Lung (tissue), 12 donors: ENCODE data around the gene TOM1L1. TPM values are rescaled to one million over a fixed set of nuclear protein-coding genes. Genes with fewer than 3 reads are reported as not detected.

Source experiments
- ATAC-seq: fragments of 200-7000 bp; cut with Tn5 transposase; one replicate; pipeline ENCODE4 v1.9.1; 2020; ENCODE audit warnings: moderate number of reproducible peaks; ENCODE audit not compliant: insufficient read depth, low FRiP score
- DNase-seq, 3 donors: peaks; one replicate each; pipeline ENCODE4 v3.0.0-alpha.2; 2013 to 2017
- H3K27ac ChIP-seq, 2 donors: one replicate each; pipeline ENCODE4 v1.5.1; 2013; ENCODE audit warnings: mild to moderate bottlenecking in 2 of 2, moderate library complexity in 2 of 2, control low read depth in 1 of 2, inconsistent platforms in 1 of 2, low read depth in 1 of 2, low read length in 1 of 2
- H3K27me3 ChIP-seq, 3 donors: one replicate each; pipeline ENCODE4 v1.5.1; 2013; ENCODE audit warnings: low read length in 2 of 3; ENCODE audit not compliant: control insufficient read depth in 3 of 3, insufficient read depth in 3 of 3
- H3K36me3 ChIP-seq, 4 donors: one replicate each; pipeline ENCODE4 v1.5.1; 2013; ENCODE audit warnings: low read length in 4 of 4, mild to moderate bottlenecking in 1 of 4, moderate library complexity in 1 of 4; ENCODE audit not compliant: control insufficient read depth in 4 of 4, insufficient read depth in 4 of 4
- H3K4me1 ChIP-seq, 5 donors: one replicate each; pipeline ENCODE4 v1.5.1; 2013; ENCODE audit warnings: low read length in 5 of 5, mild to moderate bottlenecking in 2 of 5, moderate library complexity in 1 of 5; ENCODE audit not compliant: control insufficient read depth in 5 of 5, insufficient read depth in 5 of 5
- H3K4me3 ChIP-seq: one replicate; pipeline ENCODE4 v1.5.1; 2013; ENCODE audit warnings: mild to moderate bottlenecking, control low read depth, moderate library complexity
- H3K9ac ChIP-seq, 2 donors: one replicate each; pipeline ENCODE4 v1.5.1; 2013; ENCODE audit warnings: low read length in 2 of 2, control low read depth in 1 of 2; ENCODE audit not compliant: insufficient read depth in 1 of 2
- H3K9me3 ChIP-seq, 4 donors: one replicate each; pipeline ENCODE4 v1.5.1; 2013; ENCODE audit warnings: low read length in 3 of 4, mild to moderate bottlenecking in 1 of 4, moderate library complexity in 1 of 4; ENCODE audit not compliant: control insufficient read depth in 4 of 4, insufficient read depth in 3 of 4
- CTCF ChIP-seq: IDR thresholded peaks from 2 replicates; pipeline ENCODE4 v1.5.1; 2012; ENCODE audit warnings: mild to moderate bottlenecking; ENCODE audit errors: control extremely low read depth, extremely low read depth
- WGBS, 2 donors: extraction: QIAGEN DNeasy Blood & Tissue Kit; methylation state at CpG; one replicate each; pipeline ENCODE4 v1.1.7; 2013; 5-methylcytosine and 5-hydroxymethylcytosine counted together
- polyA plus RNA-seq, 2 donors: library from polyadenylated mRNA; stranded (reverse); fragments of 200-250 nt; gene quantifications; one replicate each; pipeline ENCODE4 v1.2.1, GENCODE V29; 2013
- total RNA-seq, 2 donors: library from RNA; depleted of rRNA in 1 of 2; stranded (reverse); fragments of >200 nt in 1 of 2; gene quantifications; one replicate each; pipeline ENCODE4 v1.2.1, GENCODE V29; 2014 to 2021
- donor health status: control.
- donor health status: control.
- donor health status: Bipolar disorder and iron deficiency.
- donor health status: healthy.
- donor health status: DM: yes; HTN: yes; CAD: no.

Gene TOM1L1
- total and polyA plus RNA-seq, 4 donors, result 12.2 to 39.1 (median 28.1) TPM

GRCh38 chr17:54861471-54861983, 39.1 kb upstream of the TOM1L1 start:
- Histone ChIP-seq H3K9ac (no peak overlapping the region), H3K27me3 (no peaks in the 10 kb centered on the region), H3K27ac (no peak overlapping the region), H3K4me1 (peaks cover 0 to 7% (median 0%) of the 10 kb centered on the region in 5 donors), H3K36me3 (no peaks in the 10 kb centered on the region), H3K4me3 (no peak overlapping the region), H3K9me3 (no peaks in the 10 kb centered on the region)
- ATAC-seq, result no peak
- no peak for TF ChIP-seq CTCF
- WGBS, 2 donors, result 73 to 88% methylated on average over 4 of the region's 4 CpGs
- no peak for DNase-seq

- Histone ChIP-seq H3K4me3 (no peak overlapping the region), H3K36me3 (no peaks in the 10 kb centered on the region), H3K27ac (no peak overlapping the region), H3K9ac (no peak overlapping the region), H3K27me3 (no peaks in the 10 kb centered on the region), H3K9me3 (no peaks in the 10 kb centered on the region), H3K4me1 (peaks cover 0 to 7% (median 0%) of the 10 kb centered on the region in 5 donors)
- ATAC-seq (no peak), DNase-seq (peak in 1 of 3 donors; percentile 46)
- WGBS, 2 donors, result 43 to 46% methylated on average over 2 of the region's 2 CpGs
- TF ChIP-seq CTCF, result no peak
Measured at GRCh38 chr17:54863176-54863575, 37.5 kb upstream of the TOM1L1 start.

- H3K9me3 ChIP-seq, result no peaks in the 10 kb centered on the region
- no peak for TF ChIP-seq CTCF
- no peak overlapping the region for H3K4me3 ChIP-seq
- H3K27me3 ChIP-seq, result no peaks in the 10 kb centered on the region
- H3K4me1 ChIP-seq, result peaks cover 0 to 7% (median 0%) of the 10 kb centered on the region in 5 donors
- H3K36me3 ChIP-seq, result no peaks in the 10 kb centered on the region
- WGBS, 2 donors, result 79 to 89% methylated on average over 1 of the region's 1 CpG
- DNase-seq (no peak), ATAC-seq (no peak)
- no peak overlapping the region for H3K9ac ChIP-seq
- no peak overlapping the region for H3K27ac ChIP-seq
Measured at GRCh38 chr17:54864070-54864469, 36.6 kb upstream of the TOM1L1 start.
